Lower leg skin (tissue), 3 donors: ENCODE data around the gene RPS27.

Experiments
- CTCF ChIP-seq, 3 donors: fragments of 450-650 bp; IDR thresholded peaks; one replicate each; pipeline ENCODE4 v1.5.1; 2016; ENCODE audit warnings: antibody characterized with exemption in 3 of 3, mild to moderate bottlenecking in 3 of 3, moderate library complexity in 2 of 3
- POLR2A ChIP-seq, 2 donors: fragments of 450-650 bp; IDR thresholded peaks; one replicate each; pipeline ENCODE4 v1.6.1; 2016 to 2017; ENCODE audit warnings: antibody characterized with exemption in 2 of 2, mild to moderate bottlenecking in 1 of 2, moderate library complexity in 1 of 2

GRCh38 chr1:153967107-153967999, 23.2 kb upstream of the RPS27 start, which contains the start of gene CREB3L4:
- TF ChIP-seq CTCF (IDR thresholded peaks at IDR 0.05) = no peak
- TF ChIP-seq POLR2A (IDR thresholded peaks at IDR 0.05) = no peak
